GM19328 (cell line): ENCODE data around the gene PSME1.

ENCODE experiments used
- ATAC-seq: cut with Tn5 transposase; IDR thresholded peaks from one replicate; pipeline ENCODE4 v1.9.1; 2021; ENCODE audit warnings: mild to moderate bottlenecking, moderate library complexity; ENCODE audit not compliant: unreplicated experiment

PSME1 gene

DNA sequence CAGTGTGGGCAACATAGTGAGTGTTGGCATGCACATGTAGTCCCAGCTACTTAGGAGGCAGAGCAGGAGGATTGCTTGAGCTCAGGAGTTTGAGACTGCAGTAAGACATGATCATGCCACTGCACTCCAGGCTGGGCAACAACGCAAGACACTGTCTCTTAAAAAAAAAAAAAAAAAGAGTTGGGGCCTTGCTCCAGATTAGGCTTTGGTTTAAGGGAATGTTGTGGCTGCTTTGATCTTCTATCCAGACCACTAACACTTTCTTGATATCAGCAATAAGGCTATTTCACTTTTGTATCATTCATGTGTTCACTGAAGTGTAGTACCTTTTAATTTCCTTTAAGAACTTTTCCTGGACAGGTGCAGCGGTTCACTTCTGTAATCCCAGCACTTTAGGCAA, 8.3 kb upstream of the PSME1 start:
- ATAC-seq, result no peak

DNA sequence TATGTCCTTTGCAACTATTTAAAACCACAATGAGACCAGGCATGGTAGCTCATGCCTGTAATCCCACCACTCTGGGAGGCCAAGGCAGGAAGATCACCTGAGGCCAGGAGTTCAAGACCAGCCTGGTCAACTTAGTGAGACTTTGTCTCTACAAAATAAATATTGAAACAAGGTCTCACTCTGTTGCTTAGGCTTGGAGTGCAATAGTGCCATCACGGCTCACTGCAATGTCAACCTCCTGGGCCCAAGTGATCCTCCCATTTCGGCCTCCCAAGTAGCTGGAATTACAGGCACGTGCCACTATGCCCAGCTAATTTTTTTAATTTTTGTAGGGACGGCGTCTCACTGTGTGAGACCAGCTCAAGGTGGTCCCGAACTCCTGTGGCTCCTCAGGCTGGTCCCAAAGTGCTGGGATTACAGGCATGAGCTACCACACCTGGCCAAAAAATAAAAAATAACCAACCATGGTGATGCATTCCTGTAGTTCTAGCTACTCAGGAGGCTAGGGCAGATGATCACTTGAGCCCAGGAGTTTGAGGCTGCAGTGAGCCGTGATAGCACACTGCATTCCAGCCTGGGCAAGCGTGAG, 6.5 kb upstream of the PSME1 start:
- ATAC-seq, result no peak

DNA sequence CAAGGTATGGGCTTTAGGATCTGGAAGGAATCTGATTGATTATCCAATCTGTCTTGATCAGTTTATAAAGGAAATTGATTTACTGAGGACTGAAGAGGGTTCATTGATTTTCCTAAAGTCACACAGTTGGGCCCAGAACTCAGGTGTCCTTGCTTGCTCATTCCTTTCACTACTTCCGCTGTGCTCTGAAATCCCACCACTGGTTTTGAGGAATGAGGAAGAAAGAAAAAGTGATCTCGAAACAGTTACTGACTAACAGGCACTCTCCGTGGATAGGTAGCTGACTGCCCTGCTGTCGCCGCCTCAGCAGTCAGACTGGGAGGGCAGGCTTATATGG, 5.6 kb upstream of the PSME1 start, which contains the start of gene FITM1:
TSS of gene FITM1 (plus strand) at position 280 of the 337 bp plus-strand sequence. CDS start 905 bp downstream, outside the sequence.
- ATAC-seq, result no peak

DNA sequence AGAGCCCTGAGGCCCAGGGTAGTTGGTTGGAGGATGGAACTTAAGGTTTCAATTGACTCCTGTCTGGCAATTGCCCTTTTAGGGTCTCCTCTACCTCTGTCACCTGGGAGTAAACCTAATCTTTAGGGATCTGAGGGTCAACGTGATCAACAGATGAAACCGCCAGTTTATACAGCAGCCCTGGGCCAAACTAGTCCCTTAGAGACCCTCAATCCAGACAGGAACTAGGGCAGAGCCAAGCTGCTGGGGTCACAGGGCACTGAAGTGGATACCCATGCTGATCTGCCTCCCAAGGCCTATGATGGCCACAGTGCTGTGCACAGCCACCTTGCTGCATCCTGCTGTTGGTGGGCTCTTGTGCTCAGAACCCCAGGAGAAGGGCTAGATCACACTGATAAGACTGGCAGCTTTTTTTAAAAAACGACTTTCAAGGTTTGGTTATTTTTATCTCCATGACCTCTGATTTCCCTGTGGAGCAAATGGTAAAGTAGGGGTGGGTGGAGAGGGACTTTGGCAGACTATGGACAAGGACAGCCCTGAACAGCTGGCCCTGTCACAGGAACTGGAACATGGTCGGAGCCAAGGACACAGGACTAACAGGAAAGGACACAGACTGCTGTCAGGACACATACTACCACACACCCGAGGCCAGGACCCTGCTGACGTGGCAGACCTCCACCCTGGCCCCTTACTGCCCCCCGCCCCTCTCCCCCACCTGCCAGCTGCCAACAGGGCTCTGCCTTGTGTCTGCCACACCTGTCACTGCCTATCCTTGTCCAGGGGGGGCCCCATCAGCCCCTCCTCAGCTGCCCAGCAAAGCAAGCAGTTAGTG, 5.1 kb upstream of the PSME1 start:
- no peak for ATAC-seq

DNA sequence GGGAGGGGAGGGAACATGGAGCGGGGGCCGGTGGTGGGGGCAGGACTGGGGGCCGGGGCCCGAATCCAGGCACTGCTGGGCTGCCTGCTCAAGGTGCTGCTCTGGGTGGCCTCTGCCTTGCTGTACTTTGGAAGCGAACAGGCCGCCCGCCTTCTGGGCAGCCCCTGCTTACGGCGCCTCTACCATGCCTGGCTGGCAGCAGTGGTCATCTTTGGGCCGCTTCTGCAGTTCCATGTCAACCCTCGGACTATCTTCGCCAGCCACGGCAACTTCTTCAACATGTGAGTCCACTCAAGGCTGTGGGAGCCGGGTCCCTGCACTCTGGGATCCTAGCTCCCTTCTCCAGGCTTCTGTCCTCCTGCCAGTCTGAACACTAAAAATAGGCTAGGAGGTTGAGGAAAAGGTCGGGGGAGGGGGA, 4.4 kb upstream of the PSME1 start:
- ATAC-seq, result no peak

DNA sequence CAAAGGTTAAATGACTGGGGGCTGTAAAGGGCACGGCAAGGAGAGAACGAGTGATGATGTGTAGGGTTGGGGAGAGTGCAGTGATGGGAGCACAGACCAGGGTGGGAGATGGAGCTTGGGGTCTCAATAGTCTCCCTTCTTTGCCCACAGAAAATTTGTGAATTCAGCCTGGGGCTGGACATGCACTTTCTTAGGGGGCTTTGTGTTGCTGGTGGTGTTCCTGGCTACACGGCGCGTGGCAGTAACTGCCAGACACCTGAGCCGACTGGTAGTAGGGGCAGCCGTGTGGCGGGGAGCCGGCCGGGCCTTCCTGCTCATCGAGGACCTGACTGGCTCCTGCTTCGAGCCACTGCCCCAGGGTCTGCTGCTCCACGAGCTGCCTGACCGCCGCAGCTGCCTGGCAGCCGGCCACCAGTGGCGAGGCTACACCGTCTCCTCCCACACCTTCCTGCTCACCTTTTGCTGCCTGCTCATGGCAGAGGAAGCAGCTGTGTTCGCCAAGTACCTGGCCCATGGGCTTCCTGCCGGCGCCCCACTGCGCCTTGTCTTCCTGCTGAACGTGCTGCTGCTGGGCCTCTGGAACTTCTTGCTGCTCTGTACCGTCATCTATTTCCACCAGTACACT, 3.8 kb upstream of the PSME1 start:
- ATAC-seq, result no peak

DNA sequence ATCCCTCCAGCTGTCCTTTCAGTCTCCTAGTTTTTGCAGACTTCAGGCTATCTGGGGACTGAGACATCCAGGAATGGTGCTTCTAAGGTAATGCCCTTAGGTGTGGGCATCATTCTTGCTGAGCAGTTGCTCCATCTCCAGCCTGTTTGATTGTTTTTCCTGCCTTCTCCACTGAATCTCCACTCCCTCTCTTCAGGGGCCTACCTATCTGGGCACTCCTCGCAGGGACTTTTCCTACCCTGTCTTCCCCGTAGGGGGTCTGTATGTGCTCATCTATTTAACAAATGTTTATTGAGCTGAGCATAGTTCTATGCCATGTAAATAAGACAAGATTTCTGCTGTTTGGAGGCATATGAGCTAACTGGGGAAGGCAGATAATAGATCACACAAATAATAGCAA, 3.0 kb upstream of the PSME1 start:
- ATAC-seq, result no peak

DNA sequence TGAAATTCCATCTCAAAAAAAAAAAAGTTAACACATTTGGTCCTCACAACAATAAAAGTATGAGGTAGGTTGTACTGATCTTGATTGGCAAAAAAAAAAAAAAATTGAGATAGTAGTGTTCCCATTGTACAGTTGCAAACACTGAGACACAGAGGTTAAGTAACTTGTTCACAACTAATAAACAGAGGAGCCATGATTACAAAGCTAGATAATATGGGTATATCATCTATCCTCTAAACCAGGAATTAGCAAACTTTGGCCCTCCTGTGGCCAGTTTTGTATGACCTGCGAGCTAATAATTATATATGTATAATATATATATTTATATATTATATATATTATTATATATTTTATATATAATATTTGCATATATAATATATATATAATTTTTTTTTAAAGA, 2.3 kb upstream of the PSME1 start:
- ATAC-seq, result no peak

DNA sequence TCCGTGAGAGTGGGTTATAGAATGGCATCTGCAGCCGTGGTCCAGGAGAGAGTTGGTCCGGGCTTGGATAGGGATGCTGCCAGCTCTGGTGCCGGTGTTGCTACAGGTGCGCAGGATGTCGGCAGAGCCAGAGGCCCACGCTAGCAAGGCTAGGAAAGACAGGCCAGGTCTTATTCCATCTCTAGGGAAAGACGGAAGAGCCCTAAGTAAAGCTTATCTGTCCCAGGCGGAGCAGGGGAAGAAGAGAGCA, 485 bp upstream of the PSME1 start:
- no peak for ATAC-seq

DNA sequence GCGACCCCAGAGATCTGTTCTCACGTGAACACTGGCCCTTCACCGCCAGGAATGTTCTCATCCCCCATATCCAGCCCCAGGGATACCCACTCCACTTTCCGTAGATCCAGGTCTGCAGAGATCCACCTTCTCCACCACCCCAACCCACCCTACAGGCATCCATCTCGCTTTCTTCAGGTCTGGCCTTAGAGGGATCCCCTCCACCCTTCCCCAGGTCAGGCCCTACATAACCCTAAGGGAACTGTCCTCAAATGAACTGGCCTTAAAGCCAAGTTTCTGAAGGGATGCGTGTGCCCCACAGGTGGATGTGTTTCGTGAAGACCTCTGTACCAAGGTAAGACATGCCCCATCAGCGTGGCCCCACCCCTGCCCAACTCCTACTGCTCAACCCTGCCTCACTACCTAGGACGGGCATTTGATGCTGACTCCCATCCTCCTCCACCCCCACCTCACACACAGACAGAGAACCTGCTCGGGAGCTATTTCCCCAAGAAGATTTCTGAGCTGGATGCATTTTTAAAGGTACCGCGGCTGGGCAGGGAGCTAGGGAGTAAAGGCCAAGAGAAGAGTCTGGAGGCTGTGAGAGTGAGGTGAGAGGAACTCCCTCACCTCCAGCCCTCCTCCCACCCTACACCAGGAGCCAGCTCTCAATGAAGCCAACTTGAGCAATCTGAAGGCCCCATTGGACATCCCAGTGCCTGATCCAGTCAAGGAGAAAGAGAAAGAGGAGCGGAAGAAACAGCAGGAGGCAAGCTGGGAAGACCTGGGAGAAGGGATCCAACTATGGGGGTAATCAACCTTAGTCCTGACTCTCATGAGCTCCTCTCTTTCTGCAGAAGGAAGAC, 912 bp downstream of the PSME1 start:
- ATAC-seq, result no peak

DNA sequence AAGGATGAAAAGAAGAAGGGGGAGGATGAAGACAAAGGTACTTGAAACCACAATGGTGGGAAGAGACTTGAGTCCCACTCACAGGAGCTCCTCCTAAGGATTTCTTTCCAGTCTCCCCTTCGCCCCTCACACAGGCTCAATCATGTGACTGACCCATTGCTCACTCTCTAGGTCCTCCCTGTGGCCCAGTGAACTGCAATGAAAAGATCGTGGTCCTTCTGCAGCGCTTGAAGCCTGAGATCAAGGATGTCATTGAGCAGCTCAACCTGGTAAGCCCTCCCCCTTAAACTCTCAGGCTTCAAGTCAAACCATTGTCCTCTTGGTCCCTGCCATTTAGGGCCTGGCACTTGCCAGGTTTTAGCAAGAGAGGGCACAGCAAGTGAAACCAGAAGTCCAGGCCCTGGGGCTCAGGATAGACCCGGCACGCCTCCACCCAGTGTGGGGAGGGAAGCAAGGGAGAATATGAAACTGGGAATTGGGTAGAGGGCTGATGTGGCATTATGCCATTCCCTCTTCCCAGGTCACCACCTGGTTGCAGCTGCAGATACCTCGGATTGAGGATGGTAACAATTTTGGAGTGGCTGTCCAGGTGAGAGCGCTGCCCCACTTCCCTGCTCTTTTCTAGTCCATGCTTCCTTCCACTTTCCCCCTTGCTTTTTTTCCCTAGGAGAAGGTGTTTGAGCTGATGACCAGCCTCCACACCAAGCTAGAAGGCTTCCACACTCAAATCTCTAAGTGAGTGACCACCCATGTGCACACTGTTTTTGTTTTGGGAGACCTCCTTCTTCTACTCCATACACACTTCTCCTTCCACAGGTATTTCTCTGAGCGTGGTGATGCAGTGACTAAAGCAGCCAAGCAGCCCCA, 1.8 kb downstream of the PSME1 start:
- ATAC-seq, result no peak

DNA sequence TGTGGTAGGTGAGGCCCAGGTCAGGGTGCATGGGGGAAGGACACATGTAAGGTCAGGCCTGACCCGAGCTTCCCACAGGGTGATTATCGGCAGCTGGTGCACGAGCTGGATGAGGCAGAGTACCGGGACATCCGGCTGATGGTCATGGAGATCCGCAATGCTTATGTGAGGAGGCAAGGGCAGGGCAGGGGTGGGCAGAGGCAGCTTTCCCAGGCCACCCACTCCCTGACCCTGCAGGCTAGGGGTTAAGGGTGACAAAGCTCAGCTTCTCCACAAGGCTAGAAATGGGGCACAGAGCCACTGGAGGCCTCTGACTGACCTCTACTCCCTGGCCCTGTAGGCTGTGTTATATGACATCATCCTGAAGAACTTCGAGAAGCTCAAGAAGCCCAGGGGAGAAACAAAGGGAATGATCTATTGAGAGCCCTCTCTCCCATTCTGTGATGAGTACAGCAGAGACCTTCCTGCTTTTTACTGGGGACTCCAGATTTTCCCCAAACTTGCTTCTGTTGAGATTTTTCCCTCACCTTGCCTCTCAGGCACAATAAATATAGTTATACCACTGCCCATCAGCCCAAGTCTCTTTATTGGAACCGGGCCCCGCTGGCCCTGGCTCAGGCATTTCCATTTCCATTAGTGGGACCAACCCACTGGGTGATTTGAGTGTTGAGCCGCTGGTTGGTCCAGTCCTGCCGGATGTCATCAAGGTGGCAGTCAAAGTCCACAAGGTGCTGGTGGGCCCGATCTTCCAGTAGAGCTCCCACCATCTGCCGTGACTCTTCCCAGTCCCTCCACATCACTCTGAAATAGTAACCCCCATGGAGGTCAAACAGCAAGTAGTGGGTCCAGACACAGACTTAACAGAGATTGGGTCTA, 2.6 kb downstream of the PSME1 start:
- no peak for ATAC-seq

DNA sequence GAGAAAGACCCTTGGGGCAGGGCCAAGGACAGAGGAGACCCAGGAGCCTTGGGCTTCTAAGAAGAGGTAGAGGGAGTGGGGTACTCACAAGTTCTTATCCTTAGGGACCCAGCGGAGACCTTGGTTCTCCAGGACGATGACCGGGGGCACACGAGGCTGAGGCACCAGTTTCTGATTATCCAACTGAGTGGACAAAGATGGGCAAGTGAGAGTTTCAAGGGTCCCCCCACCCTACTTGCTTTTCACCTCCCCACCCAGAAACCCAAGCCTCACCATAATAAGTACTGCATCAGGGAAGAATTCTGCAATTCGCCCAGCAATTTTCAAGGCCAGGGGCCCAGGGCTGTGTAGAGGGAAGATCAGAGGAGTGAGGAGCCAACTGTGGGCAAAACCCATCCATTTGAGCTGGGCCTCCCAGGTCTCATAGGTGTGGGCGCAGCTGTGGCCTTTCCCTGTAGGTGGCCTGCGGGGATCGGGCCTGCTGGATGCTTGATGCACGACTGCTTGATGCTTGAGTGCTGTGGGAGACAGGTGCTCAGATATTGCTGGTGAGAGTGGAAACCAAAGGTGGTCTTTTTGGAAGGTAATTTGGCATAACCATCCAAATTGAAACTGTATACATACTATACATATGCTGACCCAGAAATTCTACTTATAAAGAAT, 3.4 kb downstream of the PSME1 start:
- ATAC-seq, result no peak

DNA sequence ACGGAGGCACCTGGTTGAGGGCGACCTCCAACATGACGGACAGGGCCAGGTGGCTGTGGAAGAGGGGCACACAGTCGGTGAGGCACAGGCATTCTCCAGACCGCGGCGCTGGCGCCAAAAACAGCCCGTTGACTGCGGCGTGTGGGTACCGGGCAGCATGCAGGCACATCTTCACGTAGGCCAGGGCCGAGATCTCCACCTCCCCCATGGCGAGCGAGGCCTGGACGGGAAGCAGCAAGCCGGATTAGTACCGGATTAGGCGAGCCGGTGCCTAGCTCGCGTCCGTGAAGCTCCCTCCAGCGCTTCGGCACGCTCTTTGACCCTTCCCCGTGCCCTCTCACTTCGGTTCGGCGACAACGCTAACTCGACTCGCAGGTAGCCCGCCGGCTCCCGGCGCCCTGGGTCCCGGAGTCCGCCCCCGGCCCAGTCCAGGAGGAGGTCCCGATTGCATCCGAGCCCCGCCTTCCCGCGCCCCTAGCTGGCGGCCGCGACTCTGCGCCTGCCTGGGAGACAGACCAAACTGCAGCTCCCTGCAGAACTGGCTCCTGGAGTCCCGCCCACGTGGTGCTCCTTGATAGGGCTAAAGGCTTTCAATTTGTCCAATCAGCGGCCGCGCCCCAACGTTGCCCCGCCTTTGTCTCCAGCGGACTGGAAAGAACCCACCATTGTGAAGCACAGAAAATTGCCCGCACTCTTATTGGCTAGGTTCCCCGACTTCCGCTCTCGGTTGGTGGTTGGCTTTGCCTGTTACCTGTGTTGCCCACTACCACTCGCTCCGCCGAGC, 5.3 kb downstream of the PSME1 start, which contains the start of gene EMC9:
TSS of gene EMC9 (minus strand) at position 495 of the 784 bp plus-strand sequence. CDS start at position 208, 287 bp downstream.
- peak; percentile 90 for ATAC-seq

DNA sequence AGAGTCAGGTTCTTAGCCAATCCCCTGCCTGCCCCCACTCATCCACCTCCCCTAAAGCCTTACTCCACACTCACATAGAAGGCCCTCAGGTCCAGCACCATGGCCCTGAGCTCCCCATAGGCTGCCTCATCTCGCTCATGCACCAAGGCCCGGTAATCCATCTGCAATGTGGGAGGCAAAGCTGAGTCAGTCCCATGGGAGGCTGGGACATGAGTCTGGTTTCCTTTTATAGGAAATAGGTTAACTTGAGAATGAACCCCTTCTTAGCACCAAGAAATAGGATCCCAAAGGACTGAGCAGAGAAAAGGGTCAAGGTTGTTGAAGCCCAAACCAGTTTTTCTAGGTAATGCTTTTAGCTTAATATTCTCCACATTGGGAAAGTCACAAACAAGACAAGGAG, 7.5 kb downstream of the PSME1 start:
- no peak for ATAC-seq

DNA sequence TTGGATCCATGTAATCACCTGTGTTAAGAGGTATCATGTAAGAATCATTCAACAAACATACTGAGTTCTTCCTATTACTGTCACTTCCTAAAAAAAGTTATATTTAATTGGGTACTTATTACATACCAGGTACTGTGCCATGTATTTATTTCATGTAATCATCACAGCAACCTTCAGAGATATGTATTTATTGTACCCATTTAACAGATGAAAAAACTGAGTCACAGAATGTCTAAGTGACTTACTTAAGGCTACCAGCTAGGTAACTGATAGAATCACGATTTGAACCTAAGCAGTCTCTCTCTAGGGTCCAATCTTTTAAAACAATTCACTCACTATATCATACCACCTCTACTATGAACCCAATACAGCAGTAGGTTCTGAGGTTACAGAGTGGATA, 8.5 kb downstream of the PSME1 start:
- ATAC-seq, result no peak

DNA sequence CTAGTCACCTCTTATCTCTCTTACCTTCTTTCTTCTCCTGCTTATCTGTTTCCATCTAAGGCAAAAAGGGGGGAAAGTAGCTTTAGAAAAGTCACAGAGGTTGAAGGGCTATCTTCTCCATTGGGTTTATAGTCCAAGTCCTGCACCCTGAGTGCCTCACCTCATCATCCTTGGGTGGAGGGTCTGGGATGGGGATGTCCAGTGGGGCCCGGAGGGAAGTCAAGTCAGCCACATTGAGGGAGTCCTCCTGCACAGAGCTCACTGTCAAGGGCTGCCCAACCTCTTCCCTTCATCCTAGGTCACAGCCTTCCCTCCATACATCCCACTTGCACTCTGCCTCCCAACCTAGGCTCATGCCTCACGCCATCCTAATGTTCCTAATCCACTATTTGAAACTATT, 9.2 kb downstream of the PSME1 start:
- no peak for ATAC-seq
